Endothelial cell of umbilical vein (primary cell): ENCODE measurements around the gene ADARB2. TPM values are rescaled to one million over a fixed set of nuclear protein-coding genes. Genes with fewer than 3 reads are reported as not detected.

Experiments used
- BruUV-seq: library from RNA; stranded (reverse); fragments of 400-500 nt; replicated peaks from 2 replicates; lab custom pipeline; 2021; lab: Mats Ljungman, UMichigan
- CTCF ChIA-PET: fragments of 300-600, 350-600 bp; sonication (Branson Sonifier 250); formaldehyde crosslinking; loops from one replicate; lab custom pipeline; 2021; ENCODE audit warnings: antibody characterized with exemption, inconsistent platforms; lab: Charles Lee
- POLR2A ChIA-PET: fragments of 300-600, 350-600 bp; sonication (Branson Sonifier 250); formaldehyde crosslinking; loops from one replicate; lab custom pipeline; 2021; ENCODE audit warnings: antibody characterized with exemption, inconsistent platforms; lab: Charles Lee
- DNase-seq: peaks from one replicate; pipeline ENCODE4 v3.0.0-alpha.2; 2011; ENCODE audit warnings: low read depth, low spot score
- FAIRE-seq: peaks from 2 replicates; lab custom pipeline; 2011; peaks lifted over from hg19 to GRCh38; lab: Jason Lieb, UNC
- H2AFZ ChIP-seq: 2 replicates; pipeline ENCODE4 v1.6.0; 2012; ENCODE audit warnings: low read depth, low read length, control low read depth, inconsistent platforms
- H3K27ac ChIP-seq: 2 replicates; pipeline ENCODE4 v1.5.1; 2011; ENCODE audit warnings: low read depth, mild to moderate bottlenecking, control low read depth, low read length, moderate library complexity; ENCODE audit not compliant: insufficient read depth
- H3K27me3 ChIP-seq, 2 experiments: 2 replicates each; pipeline versions ENCODE4 v1.6.0 to v1.6.1; 2011; ENCODE audit warnings: low read length in 2 of 2, mixed read lengths in 1 of 2; ENCODE audit not compliant: control insufficient read depth in 2 of 2, insufficient read depth in 2 of 2
- H3K36me3 ChIP-seq, 2 experiments: 2 replicates in 1 of 2; 3 replicates in 1 of 2; pipeline ENCODE4 v1.5.1; 2011; ENCODE audit warnings: low read length in 2 of 2, mild to moderate bottlenecking in 1 of 2, moderate library complexity in 1 of 2; ENCODE audit not compliant: control insufficient read depth in 2 of 2, insufficient read depth in 2 of 2; ENCODE audit errors: extremely low read depth in 1 of 2
- H3K4me1 ChIP-seq: 3 replicates; pipeline ENCODE4 v1.5.1; 2011; ENCODE audit warnings: mild to moderate bottlenecking, low read length; ENCODE audit not compliant: control insufficient read depth, insufficient read depth; ENCODE audit errors: extremely low read depth
- H3K4me2 ChIP-seq: 2 replicates; pipeline ENCODE4 v1.6.1; 2011; ENCODE audit warnings: low read length, control low read depth, mixed read lengths; ENCODE audit not compliant: insufficient read depth
- H3K4me3 ChIP-seq, 3 experiments: fragments of 200-600 bp in 1 of 3; sonication (generic), shearing (Covaris generic) in 1 of 3; replicated peaks in 1 of 3; 2 replicates each; pipeline ENCODE4 v1.5.1; 2011 to 2016; ENCODE audit warnings: control low read depth in 3 of 3, low read length in 3 of 3, mild to moderate bottlenecking in 2 of 3, inconsistent platforms in 1 of 3, low read depth in 1 of 3, moderate library complexity in 1 of 3; ENCODE audit not compliant: insufficient read depth in 1 of 3
- H3K79me2 ChIP-seq: 2 replicates; pipeline ENCODE4 v1.6.0; 2012; ENCODE audit warnings: low read length, inconsistent platforms; ENCODE audit not compliant: control insufficient read depth, insufficient read depth
- H3K9ac ChIP-seq: replicated peaks from 2 replicates; pipeline ENCODE3; 2011; ENCODE audit warnings: low read length, control low read depth; ENCODE audit not compliant: insufficient read depth; ENCODE audit errors: extremely low read depth
- H3K9me1 ChIP-seq: replicated peaks from 3 replicates; pipeline ENCODE4 v1.6.0; 2011; ENCODE audit warnings: mild to moderate bottlenecking, low read length; ENCODE audit not compliant: control insufficient read depth, insufficient read depth; ENCODE audit errors: extremely low read depth
- H3K9me3 ChIP-seq: replicated peaks from 2 replicates; pipeline ENCODE4 v1.5.1; 2012; ENCODE audit warnings: low read length, inconsistent platforms; ENCODE audit not compliant: control insufficient read depth, insufficient read depth
- H4K20me1 ChIP-seq: replicated peaks from 2 replicates; pipeline ENCODE3; 2011; ENCODE audit warnings: mild to moderate bottlenecking, low read length; ENCODE audit not compliant: control insufficient read depth, insufficient read depth; ENCODE audit errors: extremely low read depth
- CTCF ChIP-seq, 2 donors: IDR thresholded peaks; 1 replicate in 1 of 2; 2 replicates in 1 of 2; pipeline ENCODE4 v1.5.1; 2011; ENCODE audit warnings: low read length in 2 of 2, mild to moderate bottlenecking in 2 of 2, moderate library complexity in 2 of 2, control low read depth in 1 of 2, inconsistent platforms in 1 of 2, low read depth in 1 of 2; ENCODE audit not compliant: insufficient read depth in 1 of 2; ENCODE audit errors: extremely low read depth in 1 of 2
- EZH2 ChIP-seq: IDR thresholded peaks from 2 replicates; pipeline ENCODE4 v1.6.1; 2012; ENCODE audit warnings: borderline replicate concordance, low read depth, mild to moderate bottlenecking, moderate library complexity, low read length, inconsistent platforms; ENCODE audit not compliant: severe bottlenecking
- FOS ChIP-seq: IDR thresholded peaks from 2 replicates; pipeline ENCODE4 v1.6.1; 2011; ENCODE audit warnings: mild to moderate bottlenecking, low read length, moderate library complexity, borderline replicate concordance; ENCODE audit not compliant: insufficient read depth
- GATA2 ChIP-seq: IDR thresholded peaks from 2 replicates; pipeline ENCODE4 v1.7.0; 2011; ENCODE audit warnings: low read depth, mild to moderate bottlenecking, moderate library complexity, mixed read lengths, low read length; ENCODE audit not compliant: insufficient read length, insufficient read depth
- JUN ChIP-seq: IDR thresholded peaks from 2 replicates; pipeline ENCODE4 v1.6.1; 2011; ENCODE audit warnings: borderline replicate concordance, low read depth; ENCODE audit not compliant: insufficient read length, insufficient read depth
- MAX ChIP-seq: IDR thresholded peaks from 2 replicates; pipeline ENCODE4 v1.6.1; 2011; ENCODE audit not compliant: insufficient read depth, insufficient read length
- MYC ChIP-seq: IDR thresholded peaks from one replicate; pipeline ENCODE4 v1.6.1; 2011; ENCODE audit warnings: mild to moderate bottlenecking, low read depth, low read length
- POLR2A ChIP-seq: IDR thresholded peaks from 2 replicates; pipeline ENCODE4 v1.6.1; 2012; ENCODE audit warnings: low read depth, mild to moderate bottlenecking, control low read depth, low read length
- POLR2AphosphoS5 ChIP-seq: IDR thresholded peaks from 2 replicates; pipeline ENCODE4 v1.6.1; 2012; ENCODE audit warnings: low read depth, mild to moderate bottlenecking, control low read depth, low read length, moderate library complexity; ENCODE audit not compliant: insufficient read depth
- dilution Hi-C: fragments of 300-500 bp; cut with MboI; formaldehyde crosslinking; loops from one replicate; pipeline ENCODE4 v1.15.0; 2019; ENCODE audit warnings: low sequenced_read_pairs; ENCODE audit not compliant: extremely low pct_ligation_motif_present
- intact Hi-C: fragments of 100-400 bp; cut with micrococcal nuclease; formaldehyde crosslinking; loops from one replicate; pipeline ENCODE4 v1.10.0; 2022
- polyA plus RNA-seq, 4 experiments: library from polyadenylated mRNA; depleted of rRNA in 3 of 4; stranded (reverse) in 3 of 4; unstranded in 1 of 4; fragments of >200 nt; gene quantifications; 2 replicates each; pipeline versions ENCODE4 v1.2.1 to v1.2.3, GENCODE V29; 2011 to 2012; ENCODE audit warnings: missing spikeins in 1 of 4
- total RNA-seq: library from RNA; stranded (reverse); gene quantifications from 2 replicates; pipeline ENCODE4 v1.2.3, GENCODE V29; 2021

ADARB2 gene
- total and polyA plus RNA-seq, 2 donors (not counting 3 experiments of a cell fraction or from before 2014, with no cell fraction given) = not detected

DNA sequence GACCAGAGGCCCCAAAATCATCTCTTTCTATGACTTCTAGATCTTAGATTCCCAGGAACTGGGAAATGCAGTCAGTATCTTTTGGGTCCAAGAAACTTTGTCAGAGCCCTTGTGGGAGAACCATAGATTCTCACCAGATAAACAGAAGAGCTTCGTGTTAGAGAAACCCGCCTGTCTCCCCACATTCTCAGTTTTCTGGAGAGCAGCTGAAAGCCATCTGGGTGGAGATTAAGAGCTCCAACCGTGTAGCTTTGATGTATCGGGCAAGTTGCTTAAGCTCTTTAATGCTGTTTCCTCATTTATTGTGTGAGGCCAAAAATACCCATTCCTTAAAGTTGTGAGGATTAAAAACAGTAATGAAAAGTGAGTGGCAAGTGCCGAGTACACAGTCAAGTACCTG is 573.5 kb downstream of the ADARB2 start:
- Histone ChIP-seq H3K27ac (no peak overlapping the region), H2AFZ (no peak overlapping the region), H3K4me1 (no peaks in the 10 kb centered on the region), H3K4me2 (no peak overlapping the region), H3K9me3 (no peaks in the 10 kb centered on the region), H3K79me2 (no peaks in the 10 kb centered on the region), H4K20me1 (no peaks in the 10 kb centered on the region), H3K36me3 (no peaks in the 10 kb centered on the region), H3K9ac (no peak overlapping the region), H3K27me3 (no peaks in the 10 kb centered on the region), H3K4me3 (no peak overlapping the region), H3K9me1 (no peaks in the 10 kb centered on the region)
- FAIRE-seq = no peak
- TF ChIP-seq GATA2 = no peak
- TF ChIP-seq POLR2AphosphoS5 = no peak
- no peak for TF ChIP-seq EZH2
- no peak for TF ChIP-seq MYC
- TF ChIP-seq JUN = no peak
- no peak for TF ChIP-seq MAX
- TF ChIP-seq POLR2A = no peak
- TF ChIP-seq FOS = no peak
- no peak for TF ChIP-seq CTCF (IDR thresholded peaks at IDR 0.05; ENCODE audit: extremely low read depth in 1 of 2, insufficient read depth in 1 of 2, low read depth in 1 of 2, low read length in 2 of 2)
- BruUV-seq = no TSS peak
- intact Hi-C loops (no loop called here), dilution Hi-C loops (no loop called here)
- no peak for DNase-seq
- CTCF ChIA-PET = no interaction called here
- POLR2A ChIA-PET = no interaction called here
